Colonic mucosa (tissue), 4 donors: ENCODE results near the gene GRM5. TPM values are rescaled to one million over a fixed set of nuclear protein-coding genes. Genes with fewer than 3 reads are reported as not detected.
A peak's percentile ranks its signal among the peaks of the same experiment; 100 is the strongest.
"Not testable (repeated sequence)": the region's sequence is repeated elsewhere in the genome, so short reads cannot be mapped to it uniquely, and the experiment has no call there.

Source experiments
- DNase-seq: peaks from one replicate; pipeline ENCODE4 v3.0.0-alpha.2; 2020
- H3K27ac ChIP-seq: fragments of 200-600 bp; one replicate; pipeline ENCODE4 v1.8.0; 2021
- H3K27me3 ChIP-seq: fragments of 200-600 bp; one replicate; pipeline ENCODE4 v1.8.0; 2021
- H3K36me3 ChIP-seq: fragments of 200-600 bp; one replicate; pipeline ENCODE4 v1.8.0; 2021
- H3K4me1 ChIP-seq: fragments of 200-600 bp; one replicate; pipeline ENCODE4 v1.8.0; 2021; ENCODE audit warnings: mild to moderate bottlenecking
- H3K4me3 ChIP-seq: fragments of 200-600 bp; one replicate; pipeline ENCODE4 v1.8.0; 2021
- H3K9ac ChIP-seq, 2 donors: one replicate each; pipeline ENCODE4 v1.7.0; 2013; ENCODE audit warnings: control low read depth in 2 of 2, low read depth in 2 of 2, low read length in 2 of 2
- H3K9me3 ChIP-seq: fragments of 200-600 bp; one replicate; pipeline ENCODE4 v1.8.0; 2021
- intact Hi-C: fragments of 100-400 bp; cut with DNase I; formaldehyde crosslinking; loops from one replicate; pipeline ENCODE4 v1.14.1; 2022
- total RNA-seq, 2 donors: library from RNA; stranded (reverse); fragmentation: NEBNext Ultra II Directional in 1 of 2; extraction: Animal tissue kit (Norgen Biotek cat#: 25700) in 1 of 2; gene quantifications; one replicate each; pipeline ENCODE4 v1.2.1, GENCODE V29; 2021
- TF ChIP-seq, protein P1 (sequence below): fragments of 200-600 bp; IDR thresholded peaks from one replicate; pipeline ENCODE4 v1.8.0; 2022; ENCODE audit warnings: antibody characterized with exemption, mild to moderate bottlenecking
- donor health status: healthy.
- donor health status: DM: no; HTN: no; CAD: no.
- donor health status: DM: no; HTN: no; CAD: no.

Gene GRM5
- not detected for total RNA-seq

DNA sequence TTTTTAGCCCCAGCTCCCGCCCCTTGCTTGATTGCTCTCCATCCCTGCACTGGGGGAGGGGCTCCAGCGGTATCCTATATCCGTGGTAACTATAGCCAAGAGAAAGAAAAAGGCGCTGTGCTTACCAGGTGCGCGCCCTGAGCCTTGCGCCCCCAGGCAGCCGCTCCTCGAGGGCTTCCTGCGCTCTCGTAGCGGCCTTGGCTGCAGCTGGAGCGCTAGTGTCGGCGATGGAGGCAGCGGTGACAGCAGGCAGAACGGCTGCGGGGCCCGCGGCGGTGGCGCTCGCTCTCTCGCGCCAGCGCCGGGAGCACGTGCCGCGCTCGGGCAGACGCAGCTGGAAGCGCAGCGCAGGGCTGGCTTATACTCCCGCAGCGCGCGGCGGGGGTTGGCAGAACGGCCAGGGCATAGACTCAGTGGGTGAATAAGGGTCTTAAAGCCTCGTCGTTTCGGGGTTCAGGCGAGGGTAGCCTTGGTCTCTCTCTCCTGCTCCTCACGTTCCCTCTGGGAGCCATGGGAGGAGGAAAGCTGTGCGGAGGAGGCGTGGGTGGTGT, at the start of gene GRM5:
TSS of gene GRM5 (minus strand) at position 332 of the 551 bp plus-strand sequence. CDS start 18,110 bp downstream, outside the sequence.
- H3K9me3 ChIP-seq, H3K27me3 ChIP-seq, H3K27ac ChIP-seq, H3K4me1 ChIP-seq, H3K36me3 ChIP-seq, H3K9ac ChIP-seq, intact Hi-C loops, H3K4me3 ChIP-seq, DNase-seq: not testable (repeated sequence)

DNA sequence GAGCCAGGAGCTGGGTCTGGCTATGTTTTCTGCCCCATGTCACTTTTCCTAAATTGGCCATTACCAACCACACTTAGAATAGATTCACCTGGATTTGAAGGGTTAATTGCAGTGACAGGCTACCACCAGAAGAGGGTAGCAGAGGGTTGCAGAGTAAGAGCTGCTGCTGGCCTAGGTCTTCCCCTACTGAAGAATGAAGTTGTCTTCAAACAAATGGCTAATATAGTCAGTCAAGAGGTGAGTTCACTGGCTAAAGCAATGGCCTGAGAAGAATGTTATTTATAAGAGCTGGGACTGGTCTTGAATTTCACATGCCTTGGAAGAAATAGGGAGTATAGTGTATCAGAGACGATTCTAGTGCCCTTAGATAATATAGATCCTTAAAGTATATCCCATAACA, 32.2 kb upstream of the GRM5 start:
- DNase-seq, H3K9me3 ChIP-seq: not testable (repeated sequence)
- intact Hi-C loops = loop anchor here (10.0 kb wide), 1 partner anchor 517 kb away; no protein-coding TSS in a partner anchor

DNA sequence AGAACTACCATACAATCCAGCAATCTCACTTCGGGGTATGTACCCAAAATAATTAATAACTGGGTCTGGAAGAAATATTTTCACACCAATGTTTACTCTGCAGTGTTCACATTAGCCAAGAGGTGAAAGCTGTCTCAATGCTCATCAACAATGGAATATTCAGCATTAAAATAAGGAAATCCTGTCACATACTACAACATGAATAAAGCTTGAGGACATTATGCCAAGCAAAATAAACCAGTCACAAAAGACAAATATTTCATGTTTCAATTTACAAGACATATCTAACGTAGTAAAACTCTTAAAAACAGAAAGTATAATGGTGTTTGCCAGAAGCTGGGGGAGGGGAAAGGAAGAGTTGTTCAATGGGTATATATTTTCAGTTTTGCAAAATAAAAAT, 28.0 kb upstream of the GRM5 start:
- DNase-seq, H3K4me1 ChIP-seq, H3K4me3 ChIP-seq, H3K9ac ChIP-seq, H3K27ac ChIP-seq, H3K9me3 ChIP-seq, H3K27me3 ChIP-seq, H3K36me3 ChIP-seq: not testable (repeated sequence)
- intact Hi-C loops = loop anchor here (10.0 kb wide), 1 partner anchor 521 kb away; no protein-coding TSS in a partner anchor

More for the DNA sequence above, 32.2 kb upstream of the GRM5 start:
- not testable (repeated sequence) for H3K36me3 ChIP-seq, H3K27ac ChIP-seq, H3K9ac ChIP-seq, H3K4me3 ChIP-seq, H3K27me3 ChIP-seq, H3K4me1 ChIP-seq
- TF ChIP-seq, protein P1, sequence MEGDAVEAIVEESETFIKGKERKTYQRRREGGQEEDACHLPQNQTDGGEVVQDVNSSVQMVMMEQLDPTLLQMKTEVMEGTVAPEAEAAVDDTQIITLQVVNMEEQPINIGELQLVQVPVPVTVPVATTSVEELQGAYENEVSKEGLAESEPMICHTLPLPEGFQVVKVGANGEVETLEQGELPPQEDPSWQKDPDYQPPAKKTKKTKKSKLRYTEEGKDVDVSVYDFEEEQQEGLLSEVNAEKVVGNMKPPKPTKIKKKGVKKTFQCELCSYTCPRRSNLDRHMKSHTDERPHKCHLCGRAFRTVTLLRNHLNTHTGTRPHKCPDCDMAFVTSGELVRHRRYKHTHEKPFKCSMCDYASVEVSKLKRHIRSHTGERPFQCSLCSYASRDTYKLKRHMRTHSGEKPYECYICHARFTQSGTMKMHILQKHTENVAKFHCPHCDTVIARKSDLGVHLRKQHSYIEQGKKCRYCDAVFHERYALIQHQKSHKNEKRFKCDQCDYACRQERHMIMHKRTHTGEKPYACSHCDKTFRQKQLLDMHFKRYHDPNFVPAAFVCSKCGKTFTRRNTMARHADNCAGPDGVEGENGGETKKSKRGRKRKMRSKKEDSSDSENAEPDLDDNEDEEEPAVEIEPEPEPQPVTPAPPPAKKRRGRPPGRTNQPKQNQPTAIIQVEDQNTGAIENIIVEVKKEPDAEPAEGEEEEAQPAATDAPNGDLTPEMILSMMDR = peak; percentile 57

DNA sequence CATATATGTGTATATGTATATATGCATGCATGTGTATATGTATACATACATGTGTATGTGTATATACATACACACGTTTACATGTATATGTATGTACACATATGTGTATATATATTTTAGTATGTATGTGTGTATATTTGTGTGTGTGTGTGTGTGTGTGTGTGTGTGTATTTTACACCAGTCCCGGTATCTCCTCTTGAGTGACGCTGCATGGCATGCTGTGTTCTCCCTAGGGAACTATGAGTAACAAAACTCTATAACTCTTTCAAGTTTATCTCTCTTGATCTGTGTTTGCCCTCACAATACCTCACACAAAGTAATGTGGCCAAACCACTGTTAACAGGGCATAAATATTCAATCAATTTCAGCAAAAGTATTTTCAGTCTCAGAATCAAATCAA, 19.2 kb upstream of the GRM5 start:
- H3K4me3 ChIP-seq, H3K36me3 ChIP-seq, H3K27ac ChIP-seq, H3K9me3 ChIP-seq, H3K9ac ChIP-seq, H3K27me3 ChIP-seq, DNase-seq, intact Hi-C loops, H3K4me1 ChIP-seq: not testable (repeated sequence)

DNA sequence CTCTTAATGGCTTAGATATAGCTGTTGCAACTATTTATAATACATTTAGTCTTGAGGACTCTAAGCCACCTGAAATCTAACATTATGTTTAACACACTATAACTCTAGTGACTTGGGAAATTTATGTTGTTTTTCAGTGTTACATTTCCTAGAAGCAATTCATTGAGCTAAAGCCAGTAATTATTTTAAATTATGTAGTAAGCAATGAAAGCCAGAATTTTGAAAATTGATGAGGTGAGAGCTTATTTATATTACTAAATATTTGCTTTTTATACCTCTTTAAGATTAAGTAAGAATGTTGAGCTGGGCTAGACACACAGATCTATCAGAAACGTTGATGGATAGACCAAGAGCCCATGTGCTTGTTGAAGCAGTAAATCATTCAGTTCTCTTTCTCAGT, 5.1 kb upstream of the GRM5 start:
- H3K27me3 ChIP-seq, intact Hi-C loops, H3K27ac ChIP-seq, H3K36me3 ChIP-seq, DNase-seq, H3K9me3 ChIP-seq, H3K9ac ChIP-seq, H3K4me1 ChIP-seq, H3K4me3 ChIP-seq: not testable (repeated sequence)

DNA sequence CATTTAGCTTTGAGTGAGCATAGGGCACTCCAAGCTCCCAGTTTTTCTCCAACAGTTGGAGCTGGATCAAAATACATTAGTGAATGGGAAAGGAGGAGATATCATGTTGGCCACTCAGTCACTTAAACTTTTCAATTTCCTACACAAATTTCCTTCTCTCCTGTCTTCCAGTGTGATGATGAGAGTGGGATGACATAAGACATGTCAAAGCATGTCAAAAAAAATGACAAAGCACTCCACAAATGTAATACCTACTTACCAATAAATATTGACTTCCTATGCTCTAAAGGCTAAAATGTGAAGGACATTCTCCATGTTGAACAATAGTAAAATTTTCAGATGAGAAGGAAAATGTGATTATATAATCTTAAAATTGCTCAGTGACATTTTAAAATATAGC, 1.5 kb upstream of the GRM5 start:
- TF ChIP-seq, protein P1 = no peak
- H3K9ac ChIP-seq = no peak overlapping the region
- no peak overlapping the region for H3K4me3 ChIP-seq
- no peaks in the 10 kb centered on the region for H3K27me3 ChIP-seq
- H3K4me1 ChIP-seq = no peaks in the 10 kb centered on the region
- H3K9me3 ChIP-seq = no peaks in the 10 kb centered on the region
- H3K36me3 ChIP-seq = no peaks in the 10 kb centered on the region
- intact Hi-C loops = no loop called here
- no peak for DNase-seq
- H3K27ac ChIP-seq = no peak overlapping the region

DNA sequence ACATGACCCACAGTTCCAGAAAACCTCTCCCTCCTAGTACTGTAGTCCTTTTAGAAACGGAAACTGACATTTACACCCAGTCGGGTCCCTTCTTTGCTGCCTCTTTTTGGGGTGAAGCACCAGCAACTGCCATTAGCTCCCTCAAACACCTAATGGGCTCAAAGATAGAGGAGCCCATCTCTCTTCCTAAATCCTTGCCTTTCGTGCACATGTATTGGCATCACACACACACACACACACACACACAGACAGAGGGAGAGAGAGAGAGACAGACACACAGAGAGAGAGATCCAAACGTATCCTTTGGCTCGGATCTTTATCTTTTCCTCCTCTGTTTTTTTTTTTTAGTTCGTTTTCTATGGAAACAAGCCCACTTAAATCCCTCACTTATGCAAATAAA, 716 bp downstream of the GRM5 start:
- no peak for DNase-seq
- Histone ChIP-seq H3K4me3 (no peak overlapping the region), H3K36me3 (no peaks in the 10 kb centered on the region), H3K4me1 (no peaks in the 10 kb centered on the region), H3K27ac (no peak overlapping the region), H3K9me3 (no peaks in the 10 kb centered on the region), H3K9ac (no peak overlapping the region), H3K27me3 (no peaks in the 10 kb centered on the region)
- TF ChIP-seq, protein P1 = no peak
- intact Hi-C loops = no loop called here

DNA sequence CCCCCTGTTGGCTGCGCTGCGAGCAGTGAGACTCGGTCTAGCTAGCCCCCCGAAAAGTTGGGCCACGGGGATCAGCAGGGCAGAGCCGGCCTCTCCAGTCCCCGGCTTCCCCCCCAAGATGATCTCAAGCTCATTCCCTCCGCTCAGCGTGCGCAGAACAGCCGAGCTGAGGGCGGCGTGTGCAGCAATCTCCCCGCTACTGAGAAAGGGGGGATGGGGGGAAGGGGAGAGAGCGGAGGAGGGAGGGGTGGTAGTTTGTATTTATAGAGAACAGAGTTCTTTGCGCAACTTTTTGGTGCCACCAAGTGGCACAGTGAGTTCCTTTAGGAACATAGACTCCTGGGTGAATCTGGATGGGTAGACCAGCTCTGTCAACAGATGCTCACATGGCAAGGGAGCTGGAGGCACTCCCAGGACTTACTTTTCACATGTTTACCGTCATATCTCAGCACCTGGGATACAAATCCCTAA, 2.3 kb downstream of the GRM5 start:
- H3K36me3 ChIP-seq, H3K4me1 ChIP-seq, intact Hi-C loops, DNase-seq, H3K9ac ChIP-seq, H3K27ac ChIP-seq, H3K27me3 ChIP-seq, H3K9me3 ChIP-seq, H3K4me3 ChIP-seq: not testable (repeated sequence)

DNA sequence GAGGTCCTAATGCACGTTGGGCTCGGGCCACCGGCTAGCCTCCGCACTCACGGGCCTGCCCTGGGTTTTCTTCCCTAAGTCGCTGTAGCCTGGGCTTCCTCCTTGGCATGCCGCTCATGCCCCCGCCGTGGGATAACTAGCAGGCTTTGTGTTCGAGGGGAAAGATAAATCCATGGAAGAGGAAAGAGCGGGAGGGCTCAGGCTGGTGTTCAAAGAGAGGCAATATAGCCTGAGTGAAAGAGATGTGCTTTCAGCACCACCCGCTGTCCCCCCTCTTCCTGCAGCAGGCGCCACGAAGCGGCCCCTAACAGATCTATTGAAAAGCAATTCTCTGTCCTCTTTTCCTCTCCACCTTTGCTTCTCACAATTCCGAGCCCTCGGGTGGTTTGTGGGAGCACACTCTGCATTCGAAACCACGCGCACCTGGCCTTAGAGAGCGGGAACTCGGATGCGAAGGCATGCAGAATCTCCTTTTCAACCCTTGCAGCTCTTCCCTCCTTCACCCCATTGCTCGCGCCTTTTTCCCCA, 2.9 kb downstream of the GRM5 start:
- H3K4me3 ChIP-seq, H3K9ac ChIP-seq, H3K27ac ChIP-seq, H3K36me3 ChIP-seq, H3K4me1 ChIP-seq, H3K9me3 ChIP-seq, H3K27me3 ChIP-seq, intact Hi-C loops, DNase-seq: not testable (repeated sequence)

DNA sequence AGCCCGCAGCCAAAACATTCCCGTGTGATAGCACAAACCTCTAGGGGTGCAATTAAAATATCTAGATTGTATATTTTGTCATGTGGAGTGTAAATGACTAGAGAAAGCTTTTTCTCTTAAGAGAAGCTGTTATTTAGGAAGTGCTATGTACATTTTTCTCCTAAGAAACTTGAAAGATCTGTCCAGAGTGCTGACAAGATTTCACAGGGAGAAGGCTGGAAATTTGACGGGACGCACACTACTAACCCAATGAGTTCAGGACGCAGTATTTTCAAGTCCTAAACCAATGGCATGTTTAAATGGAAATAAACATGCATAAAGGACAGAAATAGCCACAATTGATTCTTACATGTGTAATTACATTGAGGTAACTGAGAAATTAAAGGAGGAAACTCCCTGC, 3.9 kb downstream of the GRM5 start:
- H3K9me3 ChIP-seq, H3K4me1 ChIP-seq, H3K36me3 ChIP-seq, H3K27ac ChIP-seq, intact Hi-C loops, DNase-seq, H3K4me3 ChIP-seq, H3K9ac ChIP-seq, H3K27me3 ChIP-seq: not testable (repeated sequence)

DNA sequence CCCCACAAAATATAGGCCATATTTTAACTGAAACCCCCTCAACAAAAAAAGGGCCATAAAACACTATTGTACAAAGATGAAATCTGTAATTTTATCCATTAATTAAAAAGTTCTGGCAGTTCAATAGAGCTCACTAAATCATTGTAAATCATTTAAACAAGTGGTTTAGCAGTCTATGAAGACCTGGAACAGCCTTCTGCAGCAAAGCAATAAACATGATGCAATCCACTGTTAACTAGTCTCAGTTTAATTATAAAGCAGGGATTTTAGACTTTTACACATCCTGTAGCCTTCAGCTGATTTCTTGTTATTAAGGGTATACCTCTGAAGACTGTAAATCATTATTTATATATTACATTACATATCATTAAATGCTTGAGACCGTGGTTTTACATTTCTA, 8.4 kb downstream of the GRM5 start:
- H3K9ac ChIP-seq, H3K36me3 ChIP-seq, H3K4me3 ChIP-seq, H3K9me3 ChIP-seq, H3K4me1 ChIP-seq, H3K27me3 ChIP-seq, DNase-seq, intact Hi-C loops, H3K27ac ChIP-seq: not testable (repeated sequence)
